A673 (cell line): ENCODE measurements around the gene VIPR1. TPM values are rescaled to one million over a fixed set of nuclear protein-coding genes. Genes with fewer than 3 reads are reported as not detected.

Experiments used
- BruUV-seq: library from RNA; stranded (reverse); fragments of 400-500 nt; replicated peaks from 2 replicates; lab custom pipeline; 2021; lab: Mats Ljungman, UMichigan
- CTCF ChIA-PET: fragments of 300-600 bp; sonication (Branson Sonifier 250); formaldehyde crosslinking; loops from one replicate; lab custom pipeline; 2022; ENCODE audit warnings: antibody characterized with exemption; lab: Charles Lee
- POLR2A ChIA-PET: fragments of 300-600 bp; sonication (Branson Sonifier 250); formaldehyde crosslinking; loops from one replicate; lab custom pipeline; 2022; ENCODE audit warnings: antibody characterized with exemption; ENCODE audit not compliant: low non-redundant PET; lab: Charles Lee
- DNase-seq: peaks from one replicate; pipeline ENCODE4 v3.0.0-alpha.2; 2015; ENCODE audit warnings: low spot score
- H3K27ac ChIP-seq: fragments of 200-600 bp; sonication (generic); 2 replicates; pipeline ENCODE4 v1.5.1; 2016; ENCODE audit warnings: mixed run types, low read depth, mild to moderate bottlenecking, mixed read lengths, antibody characterized with exemption, low read length; ENCODE audit not compliant: poor library complexity, severe bottlenecking
- H3K27me3 ChIP-seq: fragments of 200-600 bp; sonication (generic); replicated peaks from 2 replicates; pipeline ENCODE4 v1.6.1; 2017; ENCODE audit warnings: mixed run types, low read depth, mild to moderate bottlenecking, mixed read lengths, antibody characterized with exemption, low read length; ENCODE audit not compliant: insufficient read depth, poor library complexity
- H3K36me3 ChIP-seq: fragments of 200-600 bp; sonication (generic); 2 replicates; pipeline ENCODE4 v1.6.1; 2016; ENCODE audit warnings: mixed run types, mild to moderate bottlenecking, mixed read lengths, antibody characterized with exemption, low read length; ENCODE audit not compliant: insufficient read depth, poor library complexity, severe bottlenecking
- H3K4me1 ChIP-seq: fragments of 200-600 bp; sonication (generic); 2 replicates; pipeline ENCODE4 v1.6.1; 2017; ENCODE audit warnings: mixed run types, mild to moderate bottlenecking, mixed read lengths, antibody characterized with exemption, low read length; ENCODE audit not compliant: insufficient read depth, poor library complexity, severe bottlenecking
- H3K4me3 ChIP-seq: fragments of 200-600 bp; sonication (generic); 2 replicates; pipeline ENCODE4 v1.5.1; 2016; ENCODE audit warnings: low read depth, mixed run types, mild to moderate bottlenecking, mixed read lengths, low read length; ENCODE audit not compliant: poor library complexity, severe bottlenecking
- H3K9me3 ChIP-seq: fragments of 200-600 bp; sonication (generic); 2 replicates; pipeline ENCODE4 v1.6.1; 2016; ENCODE audit warnings: mixed run types, low read depth, mild to moderate bottlenecking, mixed read lengths, antibody characterized with exemption, low read length; ENCODE audit not compliant: poor library complexity, severe bottlenecking
- CTCF ChIP-seq: fragments of 300-800, 200-600 bp; sonication (generic); conservative IDR thresholded peaks from 2 replicates; pipeline ENCODE4 v1.5.1; 2017; ENCODE audit warnings: low read depth, mild to moderate bottlenecking, antibody characterized with exemption, low read length, moderate library complexity, mixed read lengths
- EZH2 ChIP-seq: fragments of 200-600 bp; sonication (generic); IDR thresholded peaks from 2 replicates; pipeline ENCODE4 v1.6.1; 2017; ENCODE audit warnings: borderline replicate concordance, low read depth, mild to moderate bottlenecking, mixed read lengths, antibody characterized with exemption, low read length; ENCODE audit not compliant: poor library complexity, severe bottlenecking
- intact Hi-C: fragments of 100-400 bp; cut with micrococcal nuclease; formaldehyde crosslinking; loops from one replicate; pipeline ENCODE4 v1.10.0; 2022; ENCODE audit not compliant: unreplicated experiment
- total RNA-seq: library from RNA; stranded (reverse); gene quantifications from 2 replicates; pipeline ENCODE4 v1.2.3, GENCODE V29; 2021

Gene VIPR1
- total RNA-seq, 1 experiment from 2014 or later, result 0.26 TPM

DNA sequence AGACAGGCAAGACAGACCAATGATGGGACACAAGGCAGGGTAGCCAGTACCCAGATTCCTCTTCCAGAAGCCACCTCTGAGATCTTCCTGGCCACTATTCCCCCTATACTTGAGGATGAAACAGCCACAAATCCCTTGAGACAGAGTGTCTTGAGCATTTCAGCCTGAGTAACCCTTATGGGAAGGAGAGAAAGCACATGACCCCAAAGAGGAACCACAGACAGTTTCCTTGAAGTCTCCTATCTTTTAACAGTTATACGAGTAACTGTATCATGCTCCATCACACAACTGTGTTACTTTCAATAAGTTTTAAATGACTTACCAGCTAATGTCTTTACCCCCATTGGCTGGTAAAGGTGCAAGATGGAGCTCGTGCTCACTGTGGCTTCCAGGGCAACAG lies 9.3 kb downstream of the VIPR1 start:
- Histone ChIP-seq H3K27ac (no peak overlapping the region), H3K36me3 (no peaks in the 10 kb centered on the region), H3K4me3 (no peak overlapping the region), H3K9me3 (no peaks in the 10 kb centered on the region), H3K27me3 (no peaks in the 10 kb centered on the region), H3K4me1 (no peaks in the 10 kb centered on the region)
- no peak for DNase-seq
- intact Hi-C loops, result no loop called here
- POLR2A ChIA-PET, result no interaction called here
- CTCF ChIA-PET, result no interaction called here
- no TSS peak for BruUV-seq
- TF ChIP-seq EZH2, result no peak
- no peak for TF ChIP-seq CTCF

DNA sequence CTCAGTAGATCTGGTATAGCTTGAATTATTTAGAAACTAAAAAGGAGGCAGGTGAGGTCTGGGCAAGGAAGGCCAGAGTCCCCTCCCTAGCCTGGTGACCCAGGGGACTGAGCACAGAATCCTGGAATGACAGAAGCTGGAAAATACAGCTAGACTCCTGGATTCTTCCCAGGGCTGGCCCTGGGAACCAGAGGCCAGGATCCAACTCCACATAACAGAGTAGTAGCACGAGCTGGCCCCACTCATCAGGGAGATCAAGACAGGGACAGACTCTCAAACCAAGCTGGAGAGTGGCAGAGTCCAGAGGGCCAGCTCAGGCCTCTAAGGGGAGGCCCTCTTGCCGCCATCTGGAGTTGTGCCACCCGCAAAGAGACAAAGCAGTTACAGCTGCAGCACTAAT lies 10.7 kb downstream of the VIPR1 start:
- POLR2A ChIA-PET, result no interaction called here
- BruUV-seq, result no TSS peak
- CTCF ChIA-PET, result no interaction called here

DNA sequence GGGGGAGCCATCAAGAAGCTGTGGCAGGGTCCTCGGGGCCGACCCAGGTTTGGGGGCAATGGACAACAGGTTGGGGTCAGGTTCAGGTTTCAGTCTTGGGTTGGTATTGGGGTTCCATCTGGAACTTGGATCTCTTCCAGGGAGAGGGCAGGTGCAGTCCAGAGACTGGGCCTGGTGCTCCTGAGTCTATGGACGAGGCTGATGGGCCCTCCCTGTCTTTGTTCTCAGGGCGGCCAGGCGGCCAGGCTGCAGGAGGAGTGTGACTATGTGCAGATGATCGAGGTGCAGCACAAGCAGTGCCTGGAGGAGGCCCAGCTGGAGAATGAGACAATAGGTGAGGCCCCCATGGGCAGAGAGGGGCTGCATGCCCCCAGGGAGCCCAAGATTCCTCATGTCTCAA lies 11.1 kb downstream of the VIPR1 start:
- Histone ChIP-seq H3K36me3 (no peaks in the 10 kb centered on the region), H3K9me3 (no peaks in the 10 kb centered on the region), H3K4me3 (no peak overlapping the region), H3K4me1 (no peaks in the 10 kb centered on the region), H3K27me3 (no peaks in the 10 kb centered on the region), H3K27ac (no peak overlapping the region)
- ChIA-PET POLR2A (no interaction called here), CTCF (no interaction called here)
- intact Hi-C loops, result no loop called here
- no peak for TF ChIP-seq EZH2
- TF ChIP-seq CTCF, result no peak
- DNase-seq, result no peak
- BruUV-seq, result no TSS peak

More for the DNA sequence above, 10.7 kb downstream of the VIPR1 start:
- DNase-seq, result no peak
- intact Hi-C loops, result no loop called here
- H3K4me3 ChIP-seq, result no peak overlapping the region
- no peaks in the 10 kb centered on the region for H3K36me3 ChIP-seq
- H3K27ac ChIP-seq, result no peak overlapping the region
- H3K9me3 ChIP-seq, result no peaks in the 10 kb centered on the region
- H3K27me3 ChIP-seq, result no peaks in the 10 kb centered on the region
- no peak for TF ChIP-seq EZH2
- no peak for TF ChIP-seq CTCF
- H3K4me1 ChIP-seq, result no peaks in the 10 kb centered on the region
